ENCODE data around the gene ADAMTS18. TPM values are rescaled to one million over a fixed set of nuclear protein-coding genes. Genes with fewer than 3 reads are reported as not detected.

ADAMTS18 gene
- total RNA-seq, 4 donors from 2014 or later = not detected

DNA sequence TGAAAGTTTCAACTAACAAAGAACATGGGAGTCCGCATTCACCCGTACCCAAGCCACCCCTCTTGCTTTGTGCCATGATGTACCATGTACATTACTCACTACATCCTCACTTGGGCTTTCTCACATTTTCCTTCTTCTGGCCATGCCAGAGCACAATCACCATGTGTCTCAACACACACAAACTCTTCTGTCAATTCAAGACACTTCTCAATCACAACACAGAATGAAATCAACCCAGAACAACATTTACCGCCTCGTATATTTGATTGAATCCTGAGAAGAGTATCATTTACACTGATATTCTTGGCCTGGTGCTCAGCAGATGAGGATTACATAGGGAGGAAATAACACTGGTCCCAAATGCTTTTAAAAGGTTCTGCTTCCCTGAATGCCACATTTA, 4.5 kb downstream of the ADAMTS18 start:
- intact Hi-C loops (cut with DNase I) = no loop called here
- WGBS, 2 donors = 84 to 94% methylated on average over 4 of the region's 4 CpGs
- TF ChIP-seq, protein P1, sequence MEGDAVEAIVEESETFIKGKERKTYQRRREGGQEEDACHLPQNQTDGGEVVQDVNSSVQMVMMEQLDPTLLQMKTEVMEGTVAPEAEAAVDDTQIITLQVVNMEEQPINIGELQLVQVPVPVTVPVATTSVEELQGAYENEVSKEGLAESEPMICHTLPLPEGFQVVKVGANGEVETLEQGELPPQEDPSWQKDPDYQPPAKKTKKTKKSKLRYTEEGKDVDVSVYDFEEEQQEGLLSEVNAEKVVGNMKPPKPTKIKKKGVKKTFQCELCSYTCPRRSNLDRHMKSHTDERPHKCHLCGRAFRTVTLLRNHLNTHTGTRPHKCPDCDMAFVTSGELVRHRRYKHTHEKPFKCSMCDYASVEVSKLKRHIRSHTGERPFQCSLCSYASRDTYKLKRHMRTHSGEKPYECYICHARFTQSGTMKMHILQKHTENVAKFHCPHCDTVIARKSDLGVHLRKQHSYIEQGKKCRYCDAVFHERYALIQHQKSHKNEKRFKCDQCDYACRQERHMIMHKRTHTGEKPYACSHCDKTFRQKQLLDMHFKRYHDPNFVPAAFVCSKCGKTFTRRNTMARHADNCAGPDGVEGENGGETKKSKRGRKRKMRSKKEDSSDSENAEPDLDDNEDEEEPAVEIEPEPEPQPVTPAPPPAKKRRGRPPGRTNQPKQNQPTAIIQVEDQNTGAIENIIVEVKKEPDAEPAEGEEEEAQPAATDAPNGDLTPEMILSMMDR (IDR thresholded peaks at IDR 0.05) = no peak
- TF ChIP-seq POLR2A (IDR thresholded peaks at IDR 0.05) = no peak
- H3K27ac ChIP-seq = no peak overlapping the region
- peaks cover 0 to 54% (median 5%) of the 10 kb centered on the region in 4 donors for H3K27me3 ChIP-seq
- H3K36me3 ChIP-seq = no peaks in the 10 kb centered on the region
- no peak for DNase-seq
- H3K4me1 ChIP-seq = peaks cover 0 to 12% (median 0%) of the 10 kb centered on the region in 3 donors
- no peaks in the 10 kb centered on the region for H3K9me3 ChIP-seq
- no peak overlapping the region for H3K4me3 ChIP-seq

DNA sequence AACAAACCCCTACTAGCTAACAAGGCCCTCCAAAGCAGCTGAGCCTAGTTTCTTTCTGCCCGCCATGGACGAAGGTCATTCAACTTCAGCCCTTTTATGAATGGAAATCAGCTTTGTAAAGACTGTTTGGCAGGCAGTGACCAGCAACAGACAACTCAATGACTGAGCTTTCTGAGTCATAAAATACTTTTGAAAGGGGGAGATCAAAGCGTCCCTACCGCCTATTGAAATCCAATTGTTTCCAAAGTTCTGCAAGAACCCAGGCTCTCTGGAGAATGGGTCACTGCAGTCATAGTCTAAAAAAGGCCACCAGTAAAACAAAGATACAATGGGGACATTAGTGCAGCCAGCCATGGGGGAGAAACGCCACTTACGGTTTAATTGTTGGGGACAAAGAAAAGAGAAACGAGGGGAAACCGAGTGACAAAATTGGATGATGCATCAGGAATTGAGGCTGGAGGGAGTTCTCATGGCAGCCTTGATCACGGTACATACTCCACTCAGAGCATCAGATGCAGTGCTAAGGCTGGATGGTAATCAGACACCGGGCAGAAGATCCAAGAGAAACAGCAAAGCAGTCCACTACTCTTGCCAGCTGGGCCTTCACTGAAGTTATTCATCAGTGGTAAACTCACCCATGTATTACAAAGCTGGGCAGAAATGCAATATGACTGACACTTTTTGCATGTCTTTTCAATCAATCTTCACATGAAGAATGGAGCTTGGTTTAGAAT, 9.8 kb downstream of the ADAMTS18 start:
- Histone ChIP-seq H3K27me3 (peaks cover 0 to 10% (median 0%) of the 10 kb centered on the region in 4 donors), H3K27ac (no peak overlapping the region), H3K9me3 (no peaks in the 10 kb centered on the region), H3K4me3 (no peak overlapping the region), H3K36me3 (no peaks in the 10 kb centered on the region), H3K4me1 (no peaks in the 10 kb centered on the region)
- no peak for DNase-seq
- intact Hi-C loops (cut with DNase I) = no loop called here
- WGBS, 2 donors = 78 to 84% methylated on average over 9 to 10 of the region's 10 CpGs
- TF ChIP-seq, protein P1 (IDR thresholded peaks at IDR 0.05) = no peak
- TF ChIP-seq POLR2A (IDR thresholded peaks at IDR 0.05) = no peak

DNA sequence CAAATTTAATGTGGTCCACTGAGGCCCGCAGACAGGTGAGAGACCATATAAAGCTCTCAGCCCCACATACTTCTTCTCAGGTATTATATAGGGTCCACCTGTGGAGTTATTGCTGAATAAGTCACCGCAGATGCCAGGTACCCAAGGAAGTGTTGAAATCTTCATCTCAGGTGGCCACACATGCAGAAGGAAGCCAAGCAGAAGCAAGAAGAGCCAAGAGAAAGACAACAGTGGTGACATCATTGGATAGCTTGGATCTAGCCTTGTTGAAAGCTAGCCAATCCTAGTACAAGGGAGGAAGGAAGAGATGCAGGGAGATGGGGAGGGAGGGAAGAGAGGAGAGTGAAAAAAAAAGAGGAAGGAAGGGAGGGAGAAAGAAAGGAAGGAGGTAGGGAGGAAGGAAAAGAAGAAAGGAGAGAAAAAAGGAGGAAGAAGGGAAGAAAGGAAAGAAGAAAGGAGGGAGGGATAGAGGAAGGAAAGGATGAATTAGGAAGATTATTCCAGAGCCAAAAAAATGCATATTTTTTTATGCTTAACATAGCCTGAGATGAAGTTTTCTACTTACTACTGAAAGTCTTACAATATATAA, 12.5 kb downstream of the ADAMTS18 start:
- TF ChIP-seq POLR2A (IDR thresholded peaks at IDR 0.05) = no peak
- TF ChIP-seq, protein P1 (IDR thresholded peaks at IDR 0.05) = no peak
- intact Hi-C loops (cut with DNase I) = no loop called here
- WGBS, 2 donors = 83 to 84% methylated on average over 2 of the region's 2 CpGs

DNA sequence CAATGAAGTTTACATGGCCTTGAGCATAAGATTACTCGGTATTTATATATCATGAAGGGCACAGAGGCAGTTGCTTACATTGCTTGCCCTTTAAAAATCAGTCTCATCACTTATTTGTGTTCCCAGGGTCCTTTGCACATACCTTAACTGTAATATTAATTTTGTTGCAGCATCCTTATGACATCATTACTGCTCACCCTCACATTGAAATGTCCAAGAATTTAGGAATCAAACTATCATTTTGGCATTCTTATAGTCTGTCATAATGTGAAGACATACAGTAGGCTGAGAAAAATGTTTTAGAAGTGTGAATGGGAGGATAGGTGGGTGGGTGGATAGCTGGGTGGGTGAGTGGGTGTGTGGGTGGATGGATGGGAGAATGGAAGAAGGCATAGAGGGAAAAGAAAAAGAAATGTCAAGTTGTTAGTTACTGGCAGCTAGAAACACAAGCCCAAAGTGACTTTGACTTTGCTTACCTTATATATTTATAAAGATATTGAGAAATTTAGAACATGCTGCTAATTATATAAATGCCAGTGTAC, 17.8 kb downstream of the ADAMTS18 start:
- WGBS, 2 donors = 56 to 82% methylated on average over 1 of the region's 1 CpG

More for the DNA sequence above, 12.5 kb downstream of the ADAMTS18 start:
- H3K27ac ChIP-seq = no peak overlapping the region
- no peaks in the 10 kb centered on the region for H3K36me3 ChIP-seq
- H3K27me3 ChIP-seq = no peaks in the 10 kb centered on the region
- no peaks in the 10 kb centered on the region for H3K9me3 ChIP-seq
- DNase-seq = no peak
- no peak overlapping the region for H3K4me3 ChIP-seq
- H3K4me1 ChIP-seq = no peaks in the 10 kb centered on the region

More for the DNA sequence above, 17.8 kb downstream of the ADAMTS18 start:
- H3K27me3 ChIP-seq = no peaks in the 10 kb centered on the region
- no peaks in the 10 kb centered on the region for H3K4me1 ChIP-seq
- intact Hi-C loops (cut with DNase I) = no loop called here
- H3K9me3 ChIP-seq = no peaks in the 10 kb centered on the region
- TF ChIP-seq POLR2A (IDR thresholded peaks at IDR 0.05) = no peak
- TF ChIP-seq, protein P1 (IDR thresholded peaks at IDR 0.05) = no peak
- H3K27ac ChIP-seq = no peak overlapping the region
- no peaks in the 10 kb centered on the region for H3K36me3 ChIP-seq
- no peak for DNase-seq
- H3K4me3 ChIP-seq = no peak overlapping the region

All from esophagus squamous epithelium (tissue), 5 donors.